ENCODE results near the gene MDK. TPM values are rescaled to one million over a fixed set of nuclear protein-coding genes. Genes with fewer than 3 reads are reported as not detected.
A peak's percentile ranks its signal among the peaks of the same experiment; 100 is the strongest.

MDK gene
- total and polyA plus RNA-seq, 2 donors (not counting 3 experiments of a cell fraction or from before 2014, with no cell fraction given), result 331 to 893 TPM

DNA sequence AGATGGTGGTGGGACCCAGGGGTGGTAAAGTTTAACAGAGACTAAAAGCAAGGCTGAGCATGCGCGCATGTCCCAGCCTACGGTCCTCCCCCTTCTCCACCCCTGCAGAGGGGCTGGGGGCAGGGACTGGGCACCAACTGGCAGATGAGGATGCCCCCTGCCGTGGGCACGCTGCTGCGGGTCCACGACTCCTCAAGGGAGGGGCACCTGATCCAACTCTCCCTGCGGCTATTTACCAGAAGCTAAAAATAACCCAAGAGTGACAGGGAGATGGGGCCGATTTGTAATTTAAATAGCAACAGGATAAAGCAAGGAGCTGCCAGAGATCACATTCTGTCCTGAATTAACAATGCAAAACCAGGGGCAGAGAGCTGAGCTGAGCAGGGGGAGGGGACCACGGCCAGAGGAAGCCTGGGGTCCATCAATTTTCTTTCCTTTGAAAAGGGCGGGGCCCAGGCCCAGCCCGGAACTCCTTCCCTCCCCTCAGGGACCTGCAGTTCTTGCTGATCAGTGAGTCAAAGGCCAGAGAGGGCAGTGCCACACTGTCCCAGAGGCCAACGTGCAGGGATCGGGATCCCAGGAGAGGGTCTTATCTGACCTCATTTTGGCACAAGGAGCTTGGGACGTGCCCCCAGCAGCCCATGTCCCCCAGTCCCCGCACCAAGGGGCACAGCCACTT is 42.3 kb upstream of the MDK start:
- Histone ChIP-seq H3K4me2 (ENCODE audit: insufficient read depth, low read length) (no peak overlapping the region), H3K27me3 (ENCODE audit: control insufficient read depth in 2 of 2, insufficient read depth in 2 of 2, low read length in 2 of 2) (peaks cover 3 to 7% of the 10 kb centered on the region in 2 experiments), H3K4me1 (ENCODE audit: control insufficient read depth, extremely low read depth, insufficient read depth, low read length) (peaks cover 15% of the 10 kb centered on the region), H2AFZ (ENCODE audit: low read depth, low read length) (peak overlapping the region; percentile 62), H3K9me3 (replicated peaks; ENCODE audit: control insufficient read depth, insufficient read depth, low read length) (no peaks in the 10 kb centered on the region), H3K9me1 (replicated peaks; ENCODE audit: control insufficient read depth, extremely low read depth, insufficient read depth, low read length) (no peaks in the 10 kb centered on the region), H3K79me2 (ENCODE audit: control insufficient read depth, insufficient read depth, low read length) (no peaks in the 10 kb centered on the region), H3K27ac (ENCODE audit: insufficient read depth, low read depth, low read length) (no peak overlapping the region), H3K9ac (replicated peaks; ENCODE audit: extremely low read depth, insufficient read depth, low read length) (no peak overlapping the region), H3K4me3 (replicated peaks in 1 of 3; ENCODE audit: insufficient read depth in 1 of 3, low read depth in 1 of 3, low read length in 3 of 3) (no peak overlapping the region), H3K36me3 (ENCODE audit: control insufficient read depth in 2 of 2, extremely low read depth in 1 of 2, insufficient read depth in 2 of 2, low read length in 2 of 2) (no peaks in the 10 kb centered on the region), H4K20me1 (replicated peaks; ENCODE audit: control insufficient read depth, extremely low read depth, insufficient read depth, low read length) (no peaks in the 10 kb centered on the region)
- ChIA-PET CTCF (interaction anchor here (1.0 to 2.8 kb wide), 5 partner anchors 9 to 100 kb away, joined by 4 to 11 read pairs (median 5); partner anchors contain the start of gene DGKZ), POLR2A (no interaction called here)
- no peak for FAIRE-seq
- intact Hi-C loops (cut with micrococcal nuclease) (no loop called here), dilution Hi-C loops (cut with MboI; ENCODE audit: extremely low pct_ligation_motif_present, low sequenced_read_pairs) (no loop called here)
- BruUV-seq (replicated peaks), result no TSS peak
- DNase-seq (ENCODE audit: low read depth, low spot score), result no peak
- TF ChIP-seq JUN (IDR thresholded peaks at IDR 0.05; ENCODE audit: borderline replicate concordance, insufficient read depth, insufficient read length, low read depth), result no peak
- no peak for TF ChIP-seq POLR2AphosphoS5 (IDR thresholded peaks at IDR 0.05; ENCODE audit: insufficient read depth, low read depth, low read length)
- no peak for TF ChIP-seq MYC (IDR thresholded peaks at IDR 0.05; ENCODE audit: low read depth, low read length)
- no peak for TF ChIP-seq EZH2 (IDR thresholded peaks at IDR 0.05; ENCODE audit: borderline replicate concordance, low read depth, low read length, severe bottlenecking)

DNA sequence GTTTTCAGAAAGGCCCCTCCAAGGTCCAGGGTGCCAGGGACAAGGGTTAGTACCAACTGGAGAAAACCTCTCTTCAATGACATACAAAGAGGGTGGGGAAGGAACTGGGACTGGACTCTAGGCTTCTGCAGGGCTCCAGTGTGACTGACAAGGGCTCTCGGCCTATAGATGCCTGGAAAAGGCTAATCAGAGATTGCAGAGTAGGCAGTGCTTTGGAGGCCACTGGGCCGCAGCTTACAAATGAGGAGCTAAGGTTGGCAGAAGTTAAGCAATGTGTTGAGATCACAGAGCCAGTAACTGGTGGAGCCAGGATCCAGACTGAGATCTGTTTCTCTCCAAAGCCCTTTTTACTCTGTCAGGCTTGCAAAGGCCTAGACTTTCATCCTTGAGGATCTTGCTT is 41.7 kb upstream of the MDK start:
- Histone ChIP-seq H3K4me1 (ENCODE audit: control insufficient read depth, extremely low read depth, insufficient read depth, low read length) (peaks cover 17% of the 10 kb centered on the region), H3K36me3 (ENCODE audit: control insufficient read depth in 2 of 2, extremely low read depth in 1 of 2, insufficient read depth in 2 of 2, low read length in 2 of 2) (no peaks in the 10 kb centered on the region), H3K27ac (ENCODE audit: insufficient read depth, low read depth, low read length) (no peak overlapping the region), H3K79me2 (ENCODE audit: control insufficient read depth, insufficient read depth, low read length) (no peaks in the 10 kb centered on the region), H3K4me2 (ENCODE audit: insufficient read depth, low read length) (no peak overlapping the region), H2AFZ (ENCODE audit: low read depth, low read length) (no peak overlapping the region), H3K4me3 (replicated peaks in 1 of 3; ENCODE audit: insufficient read depth in 1 of 3, low read depth in 1 of 3, low read length in 3 of 3) (no peak overlapping the region), H4K20me1 (replicated peaks; ENCODE audit: control insufficient read depth, extremely low read depth, insufficient read depth, low read length) (no peaks in the 10 kb centered on the region), H3K27me3 (ENCODE audit: control insufficient read depth in 2 of 2, insufficient read depth in 2 of 2, low read length in 2 of 2) (peaks cover 0 to 5% of the 10 kb centered on the region in 2 experiments), H3K9me1 (replicated peaks; ENCODE audit: control insufficient read depth, extremely low read depth, insufficient read depth, low read length) (no peaks in the 10 kb centered on the region), H3K9me3 (replicated peaks; ENCODE audit: control insufficient read depth, insufficient read depth, low read length) (no peaks in the 10 kb centered on the region), H3K9ac (replicated peaks; ENCODE audit: extremely low read depth, insufficient read depth, low read length) (no peak overlapping the region)
- dilution Hi-C loops (cut with MboI; ENCODE audit: extremely low pct_ligation_motif_present, low sequenced_read_pairs), result no loop called here
- DNase-seq (ENCODE audit: low read depth, low spot score) (no peak), FAIRE-seq (no peak)
- no TSS peak for BruUV-seq (replicated peaks)
- intact Hi-C loops (cut with micrococcal nuclease), result no loop called here
- ChIA-PET POLR2A (no interaction called here), CTCF (interaction anchor here (1.0 to 2.8 kb wide), 4 partner anchors 10 to 100 kb away, joined by 4 to 11 read pairs (median 5); no protein-coding TSS in a partner anchor)
- TF ChIP-seq MYC (IDR thresholded peaks at IDR 0.05; ENCODE audit: low read depth, low read length) (no peak), GATA2 (IDR thresholded peaks at IDR 0.05; ENCODE audit: insufficient read depth, insufficient read length, low read depth, low read length) (no peak), POLR2A (IDR thresholded peaks at IDR 0.05; ENCODE audit: low read depth, low read length) (no peak), EZH2 (IDR thresholded peaks at IDR 0.05; ENCODE audit: borderline replicate concordance, low read depth, low read length, severe bottlenecking) (no peak)
- TF ChIP-seq, protein P1, sequence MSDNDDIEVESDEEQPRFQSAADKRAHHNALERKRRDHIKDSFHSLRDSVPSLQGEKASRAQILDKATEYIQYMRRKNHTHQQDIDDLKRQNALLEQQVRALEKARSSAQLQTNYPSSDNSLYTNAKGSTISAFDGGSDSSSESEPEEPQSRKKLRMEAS (IDR thresholded peaks at IDR 0.05; ENCODE audit: insufficient read depth, insufficient read length), result no peak
